Neural progenitor cell (in vitro differentiated cells): Measurements from ENCODE around the gene KCTD14. TPM values are rescaled to one million over a fixed set of nuclear protein-coding genes. Genes with fewer than 3 reads are reported as not detected.

Source experiments
- DNase-seq: peaks from one replicate; pipeline ENCODE4 v3.0.0-alpha.2; 2016; ENCODE audit warnings: low spot score
- H2AFZ ChIP-seq: fragments of 200-600 bp; sonication (generic); replicated peaks from 2 replicates; pipeline ENCODE4 v1.6.1; 2016; ENCODE audit warnings: antibody characterized with exemption
- H3F3A ChIP-seq: fragments of 200-600 bp; sonication (generic); 2 replicates; pipeline ENCODE4 v1.6.1; 2016; ENCODE audit warnings: antibody characterized with exemption, low read depth
- H3K27ac ChIP-seq: fragments of 200-600 bp; sonication (generic); 2 replicates; pipeline ENCODE4 v1.5.1; 2016; ENCODE audit warnings: mild to moderate bottlenecking
- H3K27me3 ChIP-seq: fragments of 200-600 bp; sonication (generic); 2 replicates; pipeline ENCODE4 v1.6.1; 2016; ENCODE audit warnings: mild to moderate bottlenecking, moderate library complexity
- H3K36me3 ChIP-seq: fragments of 200-600 bp; sonication (generic); 2 replicates; pipeline ENCODE4 v1.5.1; 2016
- H3K4me1 ChIP-seq: fragments of 200-600 bp; sonication (generic); 2 replicates; pipeline ENCODE4 v1.6.1; 2016; ENCODE audit warnings: mixed run types
- H3K4me2 ChIP-seq: fragments of 200-600 bp; sonication (generic); 2 replicates; pipeline ENCODE4 v1.6.1; 2016
- H3K4me3 ChIP-seq: fragments of 200-600 bp; sonication (generic); 2 replicates; pipeline ENCODE4 v1.5.1; 2016
- H3K79me2 ChIP-seq: fragments of 200-600 bp; sonication (generic); 2 replicates; pipeline ENCODE4 v1.6.1; 2016; ENCODE audit warnings: low read depth
- H3K9ac ChIP-seq: fragments of 200-600 bp; sonication (generic); 2 replicates; pipeline ENCODE4 v1.6.1; 2016
- H3K9me3 ChIP-seq: fragments of 200-600 bp; sonication (generic); 2 replicates; pipeline ENCODE4 v1.5.1; 2016; ENCODE audit warnings: low read depth
- H4K20me1 ChIP-seq: fragments of 200-600 bp; sonication (generic); 2 replicates; pipeline ENCODE4 v1.6.1; 2016; ENCODE audit warnings: low read depth
- H3K27ac Mint-ChIP-seq: 3 replicates; pipeline ENCODE4 v1.8.0; 2021; ENCODE audit warnings: mixed read lengths
- H3K27me3 Mint-ChIP-seq: 2 replicates; pipeline ENCODE4 v1.8.0; 2022; ENCODE audit warnings: low read depth, mild to moderate bottlenecking, inconsistent platforms, moderate library complexity, mixed read lengths; ENCODE audit not compliant: insufficient read depth
- H3K36me3 Mint-ChIP-seq: 3 replicates; pipeline ENCODE4 v1.8.0; 2021; ENCODE audit warnings: mixed read lengths
- H3K4me1 Mint-ChIP-seq: 3 replicates; pipeline ENCODE4 v1.8.0; 2021; ENCODE audit warnings: mixed read lengths
- H3K4me3 Mint-ChIP-seq: 3 replicates; pipeline ENCODE4 v1.8.0; 2021; ENCODE audit warnings: mild to moderate bottlenecking, moderate library complexity, mixed read lengths
- H3K9me3 Mint-ChIP-seq: 3 replicates; pipeline ENCODE4 v1.8.0; 2020; ENCODE audit warnings: mixed read lengths
- CTCF ChIP-seq: fragments of 200-600 bp; sonication (generic); IDR thresholded peaks from 2 replicates; pipeline ENCODE4 v1.5.1; 2017; ENCODE audit warnings: antibody characterized with exemption, mild to moderate bottlenecking
- EZH2 ChIP-seq: fragments of 200-600 bp; sonication (generic); IDR thresholded peaks from 2 replicates; pipeline ENCODE4 v1.6.1; 2017; ENCODE audit warnings: antibody characterized with exemption, mild to moderate bottlenecking, moderate library complexity
- EZH2phosphoT487 ChIP-seq: fragments of 200-600 bp; sonication (generic); IDR thresholded peaks from 2 replicates; pipeline ENCODE4 v1.6.1; 2017; ENCODE audit warnings: antibody characterized with exemption
- total RNA-seq: library from RNA; depleted of rRNA; stranded (reverse); fragments of >200 nt; gene quantifications from 2 replicates; pipeline ENCODE4 v1.2.3, GENCODE V29; 2015; ENCODE audit warnings: low replicate concordance

KCTD14 gene
- total RNA-seq, 1 donor from 2014 or later, result 5.3 TPM

GRCh38 chr11:78057462-78058055 is 34.5 kb upstream of the KCTD14 start:
- no peak overlapping the region for H3K4me3 Mint-ChIP-seq
- H3K4me2 ChIP-seq, result no peak overlapping the region
- H3K27me3 ChIP-seq, result no peaks in the 10 kb centered on the region
- peaks cover 5% of the 10 kb centered on the region for H3K27me3 Mint-ChIP-seq
- no peak overlapping the region for H3K4me3 ChIP-seq
- H3K9ac ChIP-seq, result no peak overlapping the region
- H3K4me1 ChIP-seq, result no peaks in the 10 kb centered on the region
- no peaks in the 10 kb centered on the region for H3K4me1 Mint-ChIP-seq
- DNase-seq, result no peak
- TF ChIP-seq EZH2phosphoT487, result no peak
- no peak for TF ChIP-seq EZH2
- TF ChIP-seq CTCF, result no peak
- no peak overlapping the region for H3K27ac ChIP-seq
- H3F3A ChIP-seq, result no peaks in the 10 kb centered on the region
- H2AFZ ChIP-seq, result no peak overlapping the region
- no peaks in the 10 kb centered on the region for H3K9me3 ChIP-seq
- H3K79me2 ChIP-seq, result no peaks in the 10 kb centered on the region
- no peak overlapping the region for H3K27ac Mint-ChIP-seq
- H3K36me3 Mint-ChIP-seq, result no peaks in the 10 kb centered on the region
- no peaks in the 10 kb centered on the region for H3K36me3 ChIP-seq
- no peaks in the 10 kb centered on the region for H3K9me3 Mint-ChIP-seq
- H4K20me1 ChIP-seq, result no peaks in the 10 kb centered on the region

DNA sequence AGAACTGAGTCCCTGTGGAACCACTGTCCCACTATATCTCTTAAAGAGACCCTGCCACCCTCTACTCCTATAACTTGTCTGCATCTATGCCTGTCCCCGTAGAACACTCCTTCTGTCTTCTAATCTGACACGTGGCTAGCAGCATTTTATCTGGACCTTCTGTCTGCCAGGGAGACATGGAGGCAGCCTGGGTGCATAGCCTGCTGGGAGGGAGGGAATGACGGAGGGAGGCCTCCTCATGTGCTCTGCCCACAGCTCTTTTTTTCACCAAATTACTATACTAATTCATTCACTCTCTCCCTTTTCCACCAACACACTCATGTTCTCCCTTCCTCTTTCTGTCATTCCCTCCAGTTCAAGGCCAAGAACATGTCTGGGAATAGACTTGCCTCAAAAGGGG is 33.0 kb upstream of the KCTD14 start:
- Histone ChIP-seq H4K20me1 (no peaks in the 10 kb centered on the region), H3K27me3 (no peaks in the 10 kb centered on the region), H3K4me2 (no peak overlapping the region), H3K9ac (no peak overlapping the region), H3K79me2 (no peaks in the 10 kb centered on the region), H2AFZ (no peak overlapping the region), H3K36me3 (no peaks in the 10 kb centered on the region), H3K9me3 (no peaks in the 10 kb centered on the region), H3F3A (no peaks in the 10 kb centered on the region), H3K4me1 (no peaks in the 10 kb centered on the region), H3K27ac (no peak overlapping the region), H3K4me3 (no peak overlapping the region)
- Mint-ChIP-seq H3K27me3 (peaks cover 5% of the 10 kb centered on the region), H3K4me1 (no peaks in the 10 kb centered on the region), H3K9me3 (no peaks in the 10 kb centered on the region), H3K4me3 (no peak overlapping the region), H3K36me3 (no peaks in the 10 kb centered on the region), H3K27ac (no peak overlapping the region)
- TF ChIP-seq CTCF (no peak), EZH2phosphoT487 (no peak), EZH2 (no peak)
- DNase-seq, result no peak

- no peak overlapping the region for H2AFZ ChIP-seq
- H3K4me3 Mint-ChIP-seq, result no peak overlapping the region
- no peaks in the 10 kb centered on the region for H3K9me3 ChIP-seq
- H4K20me1 ChIP-seq, result no peaks in the 10 kb centered on the region
- H3K27me3 Mint-ChIP-seq, result peaks cover 4% of the 10 kb centered on the region
- H3K27ac ChIP-seq, result no peak overlapping the region
- no peak overlapping the region for H3K4me2 ChIP-seq
- H3K9me3 Mint-ChIP-seq, result no peaks in the 10 kb centered on the region
- H3K4me1 Mint-ChIP-seq, result peaks cover 5% of the 10 kb centered on the region
- H3K4me3 ChIP-seq, result no peak overlapping the region
- peak overlapping the region; percentile 68 for H3K27ac Mint-ChIP-seq
- no peaks in the 10 kb centered on the region for H3K79me2 ChIP-seq
- H3K36me3 Mint-ChIP-seq, result no peaks in the 10 kb centered on the region
- H3F3A ChIP-seq, result no peaks in the 10 kb centered on the region
- no peak for TF ChIP-seq EZH2phosphoT487
- TF ChIP-seq CTCF, result no peak
- TF ChIP-seq EZH2, result no peak
- no peak overlapping the region for H3K9ac ChIP-seq
- no peaks in the 10 kb centered on the region for H3K27me3 ChIP-seq
- no peak for DNase-seq
- no peaks in the 10 kb centered on the region for H3K36me3 ChIP-seq
- no peaks in the 10 kb centered on the region for H3K4me1 ChIP-seq
These were observed 31.9 kb upstream of the KCTD14 start for GRCh38 chr11:78054971-78055370.
